ENCODE data around the gene FAR2. TPM values are rescaled to one million over a fixed set of nuclear protein-coding genes. Genes with fewer than 3 reads are reported as not detected.

The FAR2 gene
- total and polyA plus RNA-seq, 12 donors, result 1.4 to 6.7 (median 2.6) TPM

DNA sequence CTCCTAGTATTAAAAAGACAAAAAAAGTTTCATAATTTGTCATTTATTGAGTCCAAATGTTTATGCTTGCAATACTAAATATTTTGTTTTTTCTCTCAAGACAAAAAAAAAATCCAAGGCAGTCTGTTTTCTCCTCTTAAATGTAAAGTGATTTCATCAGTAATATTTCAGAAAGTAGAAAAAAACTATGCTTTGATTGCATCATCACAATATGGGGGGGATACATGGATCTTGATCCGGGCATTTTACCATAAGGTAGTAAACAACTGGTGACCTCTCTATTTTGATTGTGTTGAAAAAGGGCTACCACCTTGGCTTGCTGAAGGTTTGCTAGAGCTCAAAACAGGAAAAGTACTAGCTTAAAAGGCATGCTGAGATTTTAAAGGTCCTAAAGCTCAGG lies 188.2 kb downstream of the FAR2 start:
- WGBS, 2 donors, result 91 to 95% methylated on average over 1 of the region's 1 CpG
- no peak for ATAC-seq

DNA sequence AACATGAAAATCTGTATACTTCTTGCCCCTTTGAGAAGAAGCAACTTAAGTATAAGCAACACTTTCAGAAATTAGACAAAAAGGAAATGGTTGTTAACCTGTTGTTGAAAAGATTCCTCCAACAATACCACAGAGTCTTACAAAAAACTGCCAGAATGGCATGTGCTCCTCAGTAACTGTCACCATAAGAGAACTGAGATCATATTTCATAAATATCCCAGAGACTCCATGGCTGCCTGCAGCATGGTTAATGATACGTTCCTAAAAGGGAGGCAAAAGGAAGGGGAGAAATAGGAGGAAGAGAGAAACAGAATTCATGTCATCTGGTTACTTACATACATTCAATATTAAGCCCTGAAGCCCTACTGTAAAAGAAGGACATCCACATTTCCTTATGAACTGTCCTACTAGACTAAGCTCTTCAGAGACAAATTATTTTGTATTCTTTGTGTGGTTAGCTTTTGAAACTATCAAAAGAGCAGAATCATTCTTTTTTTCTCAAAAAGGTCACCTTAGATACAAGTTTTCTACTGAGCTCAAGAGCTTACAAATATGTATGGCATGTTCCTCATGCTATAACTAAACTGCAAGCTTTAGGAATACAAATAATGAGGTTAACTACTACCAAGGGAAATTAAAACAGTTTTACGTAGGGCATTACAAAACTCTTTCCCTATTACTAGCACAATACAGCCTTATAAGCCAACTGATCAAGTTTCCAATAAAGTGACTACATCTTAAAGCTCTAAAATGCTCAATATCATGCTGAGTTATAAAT lies 194.1 kb downstream of the FAR2 start:
- no peaks in the 10 kb centered on the region for H3K9me3 ChIP-seq
- DNase-seq, result no peak
- peaks cover 0 to 100% (median 23%) of the 10 kb centered on the region in 9 donors for H3K36me3 ChIP-seq
- peaks cover 0 to 10% (median 0%) of the 10 kb centered on the region in 9 donors for H3K4me1 ChIP-seq
- TF ChIP-seq, protein P1, sequence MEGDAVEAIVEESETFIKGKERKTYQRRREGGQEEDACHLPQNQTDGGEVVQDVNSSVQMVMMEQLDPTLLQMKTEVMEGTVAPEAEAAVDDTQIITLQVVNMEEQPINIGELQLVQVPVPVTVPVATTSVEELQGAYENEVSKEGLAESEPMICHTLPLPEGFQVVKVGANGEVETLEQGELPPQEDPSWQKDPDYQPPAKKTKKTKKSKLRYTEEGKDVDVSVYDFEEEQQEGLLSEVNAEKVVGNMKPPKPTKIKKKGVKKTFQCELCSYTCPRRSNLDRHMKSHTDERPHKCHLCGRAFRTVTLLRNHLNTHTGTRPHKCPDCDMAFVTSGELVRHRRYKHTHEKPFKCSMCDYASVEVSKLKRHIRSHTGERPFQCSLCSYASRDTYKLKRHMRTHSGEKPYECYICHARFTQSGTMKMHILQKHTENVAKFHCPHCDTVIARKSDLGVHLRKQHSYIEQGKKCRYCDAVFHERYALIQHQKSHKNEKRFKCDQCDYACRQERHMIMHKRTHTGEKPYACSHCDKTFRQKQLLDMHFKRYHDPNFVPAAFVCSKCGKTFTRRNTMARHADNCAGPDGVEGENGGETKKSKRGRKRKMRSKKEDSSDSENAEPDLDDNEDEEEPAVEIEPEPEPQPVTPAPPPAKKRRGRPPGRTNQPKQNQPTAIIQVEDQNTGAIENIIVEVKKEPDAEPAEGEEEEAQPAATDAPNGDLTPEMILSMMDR (IDR thresholded peaks at IDR 0.05), result no peak
- no peak overlapping the region for H3K4me3 ChIP-seq
- WGBS, 2 donors, result 69 to 77% methylated on average over 2 of the region's 2 CpGs
- ATAC-seq, result peak in 6 of 8 donors; percentile 11 to 89 (median 68)
- H3K27ac ChIP-seq, result peak overlapping the region in 6 of 10 donors; percentile 5 to 66 (median 32)
- intact Hi-C loops (cut with DNase I), result no loop called here
- no peaks in the 10 kb centered on the region for H3K27me3 ChIP-seq

More for the DNA sequence above, 188.2 kb downstream of the FAR2 start:
- intact Hi-C loops (cut with DNase I), result no loop called here
- Histone ChIP-seq H3K9me3 (no peaks in the 10 kb centered on the region), H3K4me1 (no peaks in the 10 kb centered on the region), H3K27ac (no peak overlapping the region), H3K4me3 (no peak overlapping the region), H3K27me3 (no peaks in the 10 kb centered on the region), H3K36me3 (peaks cover 0 to 89% (median 0%) of the 10 kb centered on the region in 9 donors)
- TF ChIP-seq, protein P1 (IDR thresholded peaks at IDR 0.05), result no peak
- DNase-seq, result no peak

DNA sequence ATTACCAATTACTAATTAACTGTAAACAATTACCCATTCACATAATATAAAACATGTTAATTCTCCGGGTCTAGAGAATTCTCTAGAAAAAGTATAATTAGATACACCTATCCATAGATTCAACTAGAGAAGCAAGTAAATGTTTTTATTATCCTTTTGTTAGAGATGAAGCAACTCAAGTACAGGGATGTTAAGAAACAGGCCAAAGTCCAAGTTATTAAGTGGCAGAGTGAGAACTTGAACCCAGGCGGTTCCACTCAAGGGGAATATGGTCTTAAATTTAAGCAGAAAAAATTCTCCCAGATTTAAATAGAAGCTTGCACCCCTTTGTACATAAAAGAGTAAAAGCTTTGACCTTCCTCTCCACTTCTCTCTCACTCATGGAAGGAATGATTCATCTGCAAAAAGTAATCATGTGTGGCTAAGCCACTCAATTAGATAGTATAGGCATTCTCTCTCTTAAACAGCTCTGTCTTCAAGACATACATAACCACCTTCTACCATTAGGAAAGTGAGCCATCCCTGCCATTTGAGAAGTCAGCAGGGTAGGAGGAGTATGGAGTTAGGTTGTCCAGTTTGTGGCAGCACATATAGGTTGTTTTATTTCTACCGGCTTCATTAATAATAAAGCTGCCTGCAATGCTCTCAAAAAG lies 197.8 kb downstream of the FAR2 start:
- intact Hi-C loops (cut with DNase I), result no loop called here
- Histone ChIP-seq H3K4me3 (no peak overlapping the region), H3K27ac (no peak overlapping the region), H3K4me1 (peaks cover 0 to 14% (median 0%) of the 10 kb centered on the region in 9 donors), H3K36me3 (peaks cover 0 to 91% (median 29%) of the 10 kb centered on the region in 9 donors), H3K27me3 (no peaks in the 10 kb centered on the region), H3K9me3 (no peaks in the 10 kb centered on the region)
- no peak for ATAC-seq
- WGBS, 2 donors, result 98 to 99% methylated on average over 3 of the region's 3 CpGs
- DNase-seq, result no peak
- TF ChIP-seq, protein P1 (IDR thresholded peaks at IDR 0.05), result no peak

DNA sequence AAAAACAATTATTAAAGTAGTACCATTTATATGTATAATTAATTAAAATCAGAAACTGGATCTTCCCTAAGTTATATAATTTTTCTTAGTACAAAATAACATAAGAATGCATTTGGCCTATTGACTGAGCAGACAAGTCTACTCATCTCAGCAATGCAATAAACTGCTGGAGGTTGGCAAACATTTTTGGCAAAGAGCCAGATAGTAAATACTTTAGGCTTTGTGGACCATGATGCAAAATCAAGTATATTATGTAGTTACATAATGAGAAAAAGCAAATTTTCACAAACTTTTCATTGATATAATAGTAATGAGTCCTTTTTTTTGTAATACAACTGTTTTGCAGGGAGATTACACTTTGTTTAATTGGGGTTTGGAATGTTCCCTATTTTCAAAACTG lies 201.0 kb downstream of the FAR2 start:
- ATAC-seq (no peak), DNase-seq (no peak)
- intact Hi-C loops (cut with DNase I), result no loop called here
- H3K27ac ChIP-seq, result no peak overlapping the region
- peaks cover 0 to 91% (median 32%) of the 10 kb centered on the region in 9 donors for H3K36me3 ChIP-seq
- peaks cover 0 to 5% (median 0%) of the 10 kb centered on the region in 9 donors for H3K4me1 ChIP-seq
- H3K27me3 ChIP-seq, result no peaks in the 10 kb centered on the region
- TF ChIP-seq, protein P1 (IDR thresholded peaks at IDR 0.05), result no peak
- no peaks in the 10 kb centered on the region for H3K9me3 ChIP-seq
- no peak overlapping the region for H3K4me3 ChIP-seq
